Measurements from ENCODE around the gene UCKL1. TPM values are rescaled to one million over a fixed set of nuclear protein-coding genes. Genes with fewer than 3 reads are reported as not detected.

UCKL1 gene
- total RNA-seq, 2 donors from 2014 or later = 46.6 to 66.2 TPM

DNA sequence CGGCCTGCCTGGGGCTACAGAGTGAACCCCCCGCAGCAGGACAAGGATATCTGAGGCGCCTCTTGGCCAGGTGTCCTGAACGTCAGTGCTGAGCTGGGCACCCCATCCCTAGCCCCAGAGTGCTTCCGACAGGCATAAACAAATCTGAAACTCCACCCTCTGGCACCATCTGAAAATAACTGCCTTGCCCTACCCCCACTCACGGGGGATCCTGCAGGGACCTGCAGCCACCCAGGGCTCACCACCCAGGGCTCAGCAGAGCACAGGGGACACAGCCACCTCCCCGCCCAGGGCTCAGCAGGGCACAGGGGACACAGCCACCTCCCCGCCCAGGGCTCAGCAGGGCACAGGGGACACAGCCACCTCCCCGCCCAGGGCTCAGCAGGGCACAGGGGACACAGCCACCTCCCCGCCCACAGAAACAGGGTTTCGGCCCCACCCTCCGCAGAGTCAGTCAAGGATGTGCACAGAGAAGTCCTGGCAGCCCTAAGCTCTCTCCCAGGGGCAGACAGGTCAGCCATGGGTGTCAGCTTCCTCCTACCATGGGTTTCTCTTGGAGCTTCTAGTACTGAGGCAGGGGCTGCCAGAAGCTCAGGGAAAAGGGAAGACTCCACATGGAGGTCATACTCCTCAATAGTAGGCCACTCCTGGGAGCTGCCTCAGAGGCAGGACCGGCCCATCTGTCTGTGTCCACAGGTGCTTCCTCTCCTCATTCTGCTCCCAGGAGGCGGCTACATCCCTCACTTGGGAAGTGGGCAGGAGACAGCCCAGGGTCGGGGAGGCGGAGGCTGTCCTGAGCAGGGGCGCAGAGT lies 4.6 kb downstream of the UCKL1 start:
- intact Hi-C loops (cut with DNase I) = no loop called here
- DNase-seq (ENCODE audit: low spot score) = peak; percentile 51
- H3K9me3 ChIP-seq = no peaks in the 10 kb centered on the region
- H3K27me3 ChIP-seq (replicated peaks; ENCODE audit: insufficient read depth) = no peaks in the 10 kb centered on the region
- 45% methylated on average over 17 of the region's 17 CpGs for WGBS
- TF ChIP-seq POLR2AphosphoS5 (IDR thresholded peaks at IDR 0.05) (peak; percentile 57), POLR2A (IDR thresholded peaks at IDR 0.05) (peak; percentile 15)
- TF ChIP-seq, protein P1, sequence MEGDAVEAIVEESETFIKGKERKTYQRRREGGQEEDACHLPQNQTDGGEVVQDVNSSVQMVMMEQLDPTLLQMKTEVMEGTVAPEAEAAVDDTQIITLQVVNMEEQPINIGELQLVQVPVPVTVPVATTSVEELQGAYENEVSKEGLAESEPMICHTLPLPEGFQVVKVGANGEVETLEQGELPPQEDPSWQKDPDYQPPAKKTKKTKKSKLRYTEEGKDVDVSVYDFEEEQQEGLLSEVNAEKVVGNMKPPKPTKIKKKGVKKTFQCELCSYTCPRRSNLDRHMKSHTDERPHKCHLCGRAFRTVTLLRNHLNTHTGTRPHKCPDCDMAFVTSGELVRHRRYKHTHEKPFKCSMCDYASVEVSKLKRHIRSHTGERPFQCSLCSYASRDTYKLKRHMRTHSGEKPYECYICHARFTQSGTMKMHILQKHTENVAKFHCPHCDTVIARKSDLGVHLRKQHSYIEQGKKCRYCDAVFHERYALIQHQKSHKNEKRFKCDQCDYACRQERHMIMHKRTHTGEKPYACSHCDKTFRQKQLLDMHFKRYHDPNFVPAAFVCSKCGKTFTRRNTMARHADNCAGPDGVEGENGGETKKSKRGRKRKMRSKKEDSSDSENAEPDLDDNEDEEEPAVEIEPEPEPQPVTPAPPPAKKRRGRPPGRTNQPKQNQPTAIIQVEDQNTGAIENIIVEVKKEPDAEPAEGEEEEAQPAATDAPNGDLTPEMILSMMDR (IDR thresholded peaks at IDR 0.05) = no peak
- H3K4me3 ChIP-seq = no peak overlapping the region
- peak overlapping the region; percentile 87 to 90 for H3K27ac ChIP-seq
- H3K4me1 ChIP-seq (replicated peaks) = peaks cover 56% of the 10 kb centered on the region
- no peaks in the 10 kb centered on the region for H3K36me3 ChIP-seq

DNA sequence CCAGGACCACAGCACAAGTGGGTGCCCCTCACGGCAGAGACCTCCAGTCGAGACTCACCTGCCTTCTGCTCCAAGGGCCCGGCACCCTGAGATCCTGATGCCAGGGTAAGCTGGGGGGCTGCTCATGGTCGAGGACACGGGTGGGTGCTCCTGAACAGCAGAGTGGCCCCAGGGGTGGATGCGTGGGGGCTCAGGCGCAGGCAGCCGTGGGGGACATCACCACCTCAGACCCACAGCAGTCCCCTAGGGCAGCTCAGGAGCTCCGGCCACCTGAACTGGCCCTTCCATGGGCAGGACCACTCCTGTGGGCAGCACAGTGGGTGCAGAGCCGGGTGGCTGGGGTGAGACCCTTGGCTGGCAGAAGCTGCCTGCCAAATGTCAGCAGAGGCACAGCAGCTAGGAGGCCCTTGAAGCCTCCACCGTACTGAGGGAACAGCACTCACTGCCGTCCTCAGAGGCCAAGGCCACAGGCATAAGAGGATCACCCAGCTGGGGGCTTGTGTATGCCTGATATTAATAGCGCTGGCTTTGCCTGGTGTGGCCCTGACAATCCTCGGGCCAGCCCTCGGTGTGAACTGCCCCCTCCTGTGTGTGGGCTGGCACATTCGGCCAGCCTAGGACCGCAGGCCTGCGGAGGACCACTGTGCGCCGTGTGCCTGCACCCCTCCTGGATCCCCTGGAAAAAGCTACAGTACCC lies 5.4 kb downstream of the UCKL1 start:
- no peaks in the 10 kb centered on the region for H3K36me3 ChIP-seq
- no peaks in the 10 kb centered on the region for H3K9me3 ChIP-seq
- TF ChIP-seq, protein P1 (IDR thresholded peaks at IDR 0.05) = no peak
- TF ChIP-seq POLR2AphosphoS5 (IDR thresholded peaks at IDR 0.05) (no peak), POLR2A (IDR thresholded peaks at IDR 0.05) (no peak)
- intact Hi-C loops (cut with DNase I) = no loop called here
- no peak for DNase-seq (ENCODE audit: low spot score)
- H3K4me3 ChIP-seq = no peak overlapping the region
- no peaks in the 10 kb centered on the region for H3K27me3 ChIP-seq (replicated peaks; ENCODE audit: insufficient read depth)
- peaks cover 56% of the 10 kb centered on the region for H3K4me1 ChIP-seq (replicated peaks)
- WGBS = 62% methylated on average over 19 of the region's 20 CpGs
- H3K27ac ChIP-seq = peak overlapping the region; percentile 87 to 90

DNA sequence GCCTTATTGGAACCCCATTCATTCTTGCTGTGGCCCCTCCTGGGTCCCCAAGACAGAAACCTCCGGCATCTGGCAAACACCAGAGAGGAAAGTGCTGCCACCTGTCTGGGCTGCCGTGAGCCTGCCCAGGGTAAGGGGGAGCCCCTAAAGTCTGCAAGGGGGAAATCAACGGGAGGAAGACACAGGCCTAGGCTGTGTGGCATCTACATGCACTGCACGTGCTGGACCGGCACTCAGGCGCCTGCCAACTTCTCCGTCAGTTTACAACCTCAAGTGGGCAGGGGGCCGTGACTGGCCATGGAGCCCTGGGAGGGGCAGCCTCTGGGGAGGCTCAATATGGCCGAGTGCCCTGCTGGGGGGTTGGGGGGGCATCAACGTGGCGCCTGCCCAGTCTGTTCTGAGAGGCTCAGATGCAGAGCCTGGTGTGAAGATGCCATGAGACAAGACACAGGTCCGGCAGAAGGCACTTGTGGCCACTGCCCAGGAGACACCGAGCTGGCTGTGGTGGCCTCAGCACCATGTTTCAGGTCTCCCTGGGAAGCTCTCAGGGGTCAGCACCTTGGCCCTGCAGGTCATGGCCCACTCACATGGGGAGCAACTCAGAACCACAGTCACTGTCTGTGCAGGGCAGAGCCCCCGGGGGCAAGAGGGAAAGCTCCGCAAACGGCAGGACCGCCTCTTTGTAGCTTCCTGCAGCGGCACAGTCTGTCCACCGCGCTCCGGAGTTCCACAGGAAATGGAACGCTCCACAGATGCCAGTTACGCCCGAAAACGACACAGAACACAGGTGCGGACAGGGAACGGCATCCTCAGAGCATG lies 8.4 kb downstream of the UCKL1 start:
- H3K9me3 ChIP-seq = no peaks in the 10 kb centered on the region
- WGBS = 43% methylated on average over 27 of the region's 27 CpGs
- peaks cover 44% of the 10 kb centered on the region for H3K4me1 ChIP-seq (replicated peaks)
- TF ChIP-seq, protein P1 (IDR thresholded peaks at IDR 0.05) = no peak
- no peak for TF ChIP-seq POLR2A (IDR thresholded peaks at IDR 0.05)
- no peak for TF ChIP-seq POLR2AphosphoS5 (IDR thresholded peaks at IDR 0.05)
- DNase-seq (ENCODE audit: low spot score) = no peak
- H3K4me3 ChIP-seq = no peak overlapping the region
- H3K27ac ChIP-seq = peak overlapping the region; percentile 87 to 90
- H3K36me3 ChIP-seq = no peaks in the 10 kb centered on the region
- no peaks in the 10 kb centered on the region for H3K27me3 ChIP-seq (replicated peaks; ENCODE audit: insufficient read depth)
- intact Hi-C loops (cut with DNase I) = no loop called here

DNA sequence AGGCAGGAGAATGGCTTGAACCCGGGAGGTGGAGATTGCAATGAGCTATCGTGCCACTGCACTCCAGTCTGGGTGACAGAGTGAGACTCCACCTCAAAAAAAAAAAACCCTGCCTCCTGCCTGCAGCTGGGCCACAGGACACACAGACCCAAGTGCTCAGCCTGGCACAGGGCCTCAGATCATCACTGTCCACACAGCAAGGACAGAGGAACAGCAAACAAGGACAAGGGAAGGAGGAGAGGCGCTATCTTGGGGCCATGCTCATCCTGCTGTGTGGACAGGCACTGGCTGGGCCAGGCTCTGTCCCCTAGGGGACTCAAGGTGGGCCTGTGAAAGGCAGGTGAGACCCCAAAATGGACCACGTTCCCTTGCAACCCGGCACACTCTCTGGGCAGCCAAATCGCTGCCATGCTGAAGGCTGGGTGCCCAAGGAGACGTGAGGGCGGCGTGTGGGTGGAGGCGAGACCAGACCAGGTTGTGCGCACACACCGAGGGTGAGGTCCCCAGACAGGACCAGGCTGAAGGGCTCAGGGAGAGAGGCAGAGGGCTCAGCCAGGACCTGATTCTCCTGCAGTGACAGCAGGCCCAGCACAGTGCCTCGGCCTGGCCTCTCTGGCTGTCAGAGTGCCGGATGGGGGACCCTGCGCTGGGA lies 9.1 kb downstream of the UCKL1 start:
- no peaks in the 10 kb centered on the region for H3K27me3 ChIP-seq (replicated peaks; ENCODE audit: insufficient read depth)
- H3K9me3 ChIP-seq = no peaks in the 10 kb centered on the region
- 85% methylated on average over 15 of the region's 15 CpGs for WGBS
- peaks cover 38% of the 10 kb centered on the region for H3K4me1 ChIP-seq (replicated peaks)
- TF ChIP-seq, protein P1 (IDR thresholded peaks at IDR 0.05) = no peak
- TF ChIP-seq POLR2A (IDR thresholded peaks at IDR 0.05) = no peak
- TF ChIP-seq POLR2AphosphoS5 (IDR thresholded peaks at IDR 0.05) = peak; percentile 64
- H3K4me3 ChIP-seq = no peak overlapping the region
- peak; percentile 77 for DNase-seq (ENCODE audit: low spot score)
- H3K27ac ChIP-seq = peak overlapping the region; percentile 87 to 90
- intact Hi-C loops (cut with DNase I) = no loop called here
- H3K36me3 ChIP-seq = no peaks in the 10 kb centered on the region

All from prostate gland (tissue), 2 donors.